ENCODE measurements around the gene KDM6A.

GRCh38 chrX:44908827-44909226, 35.8 kb downstream of the KDM6A start:
- no peak for TF ChIP-seq POLR2A (IDR thresholded peaks at IDR 0.05)
- no peak for TF ChIP-seq CTCF (IDR thresholded peaks at IDR 0.05)
- no peak for TF ChIP-seq EP300 (IDR thresholded peaks at IDR 0.05)
